ENCODE results near the gene LDB3. TPM values are rescaled to one million over a fixed set of nuclear protein-coding genes. Genes with fewer than 3 reads are reported as not detected.

The LDB3 gene
- total RNA-seq, 1 experiment from 2014 or later: not detected

GRCh38 chr10:86706401-86706841 lies 38.1 kb downstream of the LDB3 start:
- no peak for DNase-seq (ENCODE audit: low spot score)

- DNase-seq (ENCODE audit: low spot score): no peak
Observed at GRCh38 chr10:86706977-86707376, 38.7 kb downstream of the LDB3 start.

GRCh38 chr10:86707505-86707904 lies 39.2 kb downstream of the LDB3 start:
- DNase-seq (ENCODE audit: low spot score): no peak

- no peak for DNase-seq (ENCODE audit: low spot score)
Observed at GRCh38 chr10:86708068-86708782, 39.9 kb downstream of the LDB3 start.

- no peak for DNase-seq (ENCODE audit: low spot score)
Observed at GRCh38 chr10:86708783-86709380, 40.6 kb downstream of the LDB3 start.

- DNase-seq (ENCODE audit: low spot score): no peak
Observed at GRCh38 chr10:86709396-86710185, 41.3 kb downstream of the LDB3 start.

GRCh38 chr10:86710987-86711512 lies 42.7 kb downstream of the LDB3 start:
- peak; percentile 92 for DNase-seq (ENCODE audit: low spot score)

GRCh38 chr10:86711513-86712316 lies 43.4 kb downstream of the LDB3 start:
- DNase-seq (ENCODE audit: low spot score): peak; percentile 37

GRCh38 chr10:86712317-86712707 lies 44.0 kb downstream of the LDB3 start:
- DNase-seq (ENCODE audit: low spot score): no peak

- no peak for DNase-seq (ENCODE audit: low spot score)
Observed at GRCh38 chr10:86715156-86715795, 47.0 kb downstream of the LDB3 start.

- no peak for DNase-seq (ENCODE audit: low spot score)
Observed at GRCh38 chr10:86715836-86716235, 47.5 kb downstream of the LDB3 start.

GRCh38 chr10:86716466-86716865 lies 48.2 kb downstream of the LDB3 start:
- DNase-seq (ENCODE audit: low spot score): no peak

- no peak for DNase-seq (ENCODE audit: low spot score)
Observed at GRCh38 chr10:86718556-86718955, 50.2 kb downstream of the LDB3 start.

- DNase-seq (ENCODE audit: low spot score): no peak
Observed at GRCh38 chr10:86721232-86721631, 52.9 kb downstream of the LDB3 start.

GRCh38 chr10:86723009-86723408 lies 54.7 kb downstream of the LDB3 start:
- no peak for DNase-seq (ENCODE audit: low spot score)

- DNase-seq (ENCODE audit: low spot score): no peak
Observed at GRCh38 chr10:86724445-86724844, 56.1 kb downstream of the LDB3 start.

GRCh38 chr10:86725980-86726676 lies 57.8 kb downstream of the LDB3 start:
- DNase-seq (ENCODE audit: low spot score): no peak

- no peak for DNase-seq (ENCODE audit: low spot score)
Observed at GRCh38 chr10:86726677-86726999, 58.3 kb downstream of the LDB3 start.

- no peak for DNase-seq (ENCODE audit: low spot score)
Observed at GRCh38 chr10:86727470-86727869, 59.2 kb downstream of the LDB3 start.

- no peak for DNase-seq (ENCODE audit: low spot score)
Observed at GRCh38 chr10:86728056-86728455, 59.7 kb downstream of the LDB3 start.

GRCh38 chr10:86729677-86730076 lies 61.4 kb downstream of the LDB3 start:
- DNase-seq (ENCODE audit: low spot score): no peak
